Measurements from ENCODE around the gene MYT1. TPM values are rescaled to one million over a fixed set of nuclear protein-coding genes. Genes with fewer than 3 reads are reported as not detected.

The MYT1 gene
- total RNA-seq, 1 donor from 2014 or later: not detected

DNA sequence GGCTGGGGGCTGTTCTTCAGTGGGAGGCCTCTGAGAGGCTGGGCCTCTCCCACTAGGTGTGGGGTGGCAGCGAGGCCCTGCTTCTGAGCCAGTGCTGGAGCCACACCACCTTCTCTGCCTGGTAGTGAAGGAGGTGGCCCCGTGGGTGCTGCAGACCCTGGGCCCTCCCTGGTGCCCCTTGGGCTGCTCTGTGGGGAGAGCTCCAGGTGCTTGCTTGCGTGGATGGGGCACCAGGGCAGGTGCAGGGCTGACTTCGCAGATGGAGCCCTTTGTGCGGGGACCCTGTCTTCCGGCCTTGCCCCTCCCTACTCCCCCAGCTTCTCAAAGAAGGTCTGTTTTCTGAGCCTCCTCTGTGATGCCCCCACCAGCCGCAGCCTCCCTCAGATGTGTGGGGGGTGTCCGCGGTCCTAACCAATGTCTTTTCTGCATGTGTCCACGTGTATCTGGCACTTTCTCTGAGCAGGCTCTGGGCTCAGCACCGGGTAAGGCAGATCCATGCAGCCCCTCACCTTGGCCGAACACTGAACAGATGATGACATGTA, 17.2 kb upstream of the MYT1 start:
- Histone ChIP-seq H3K27me3 (ENCODE audit: control insufficient read depth in 3 of 3, insufficient read depth in 3 of 3, low read length in 3 of 3) (peaks cover 19 to 36% (median 29%) of the 10 kb centered on the region in 3 donors), H3K36me3 (ENCODE audit: control insufficient read depth in 3 of 3, insufficient read depth in 3 of 3, low read length in 3 of 3) (no peaks in the 10 kb centered on the region), H3K27ac (ENCODE audit: low read depth, low read length) (no peak overlapping the region), H3K4me3 (ENCODE audit: low read length in 3 of 3) (no peak overlapping the region), H3K9ac (ENCODE audit: low read depth in 1 of 3, low read length in 3 of 3) (no peak overlapping the region), H3K9me3 (ENCODE audit: control insufficient read depth in 3 of 3, low read length in 3 of 3) (peaks cover 3 to 9% (median 4%) of the 10 kb centered on the region in 3 donors), H3K4me1 (ENCODE audit: control insufficient read depth in 3 of 3, insufficient read depth in 3 of 3, low read length in 3 of 3) (no peaks in the 10 kb centered on the region)

DNA sequence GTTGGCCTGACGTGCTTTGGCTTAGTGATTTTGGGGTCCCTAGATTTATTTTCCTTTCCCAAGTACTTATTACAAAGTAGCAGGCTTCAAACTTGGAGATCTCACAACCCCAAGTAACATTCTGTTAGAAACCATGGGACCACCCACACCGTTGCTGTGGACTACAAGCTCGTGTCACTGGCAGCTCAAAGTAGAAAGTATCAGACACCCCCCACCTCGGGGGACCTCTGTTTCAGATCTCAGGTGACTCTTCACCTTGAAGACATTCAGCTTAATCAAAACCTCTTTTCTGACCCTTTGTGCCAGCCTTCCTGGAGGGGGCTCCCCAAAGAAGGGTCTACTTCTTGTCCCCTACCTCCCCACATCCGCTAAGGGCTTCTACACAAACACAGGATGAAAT, 15.7 kb upstream of the MYT1 start:
- Histone ChIP-seq H3K4me3 (ENCODE audit: low read length in 3 of 3) (no peak overlapping the region), H3K27ac (ENCODE audit: low read depth, low read length) (no peak overlapping the region), H3K9ac (ENCODE audit: low read depth in 1 of 3, low read length in 3 of 3) (no peak overlapping the region), H3K4me1 (ENCODE audit: control insufficient read depth in 3 of 3, insufficient read depth in 3 of 3, low read length in 3 of 3) (no peaks in the 10 kb centered on the region), H3K27me3 (ENCODE audit: control insufficient read depth in 3 of 3, insufficient read depth in 3 of 3, low read length in 3 of 3) (peaks cover 5 to 31% (median 27%) of the 10 kb centered on the region in 3 donors), H3K9me3 (ENCODE audit: control insufficient read depth in 3 of 3, low read length in 3 of 3) (peaks cover 3 to 9% (median 4%) of the 10 kb centered on the region in 3 donors), H3K36me3 (ENCODE audit: control insufficient read depth in 3 of 3, insufficient read depth in 3 of 3, low read length in 3 of 3) (no peaks in the 10 kb centered on the region)

DNA sequence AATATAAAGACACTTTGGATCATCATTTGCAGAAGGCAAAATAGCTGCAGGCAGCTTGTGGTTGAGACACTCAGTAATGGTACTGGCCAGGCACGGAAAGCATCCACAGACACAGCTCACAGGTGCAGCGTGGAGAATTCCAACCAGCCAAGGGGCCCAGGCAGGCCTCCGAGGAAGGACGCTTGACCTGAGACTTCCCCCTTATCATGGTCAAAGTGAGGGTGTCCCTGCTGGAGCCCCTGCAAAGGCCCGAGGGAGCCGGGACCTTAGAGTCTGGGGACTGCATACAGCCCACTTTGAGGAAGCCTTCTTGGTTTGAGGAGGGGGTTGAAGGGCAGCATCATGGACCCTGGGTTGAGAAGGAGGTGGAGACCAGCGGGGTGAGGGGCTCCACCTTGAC, 15.1 kb upstream of the MYT1 start:
- H3K4me1 ChIP-seq (ENCODE audit: control insufficient read depth in 3 of 3, insufficient read depth in 3 of 3, low read length in 3 of 3): no peaks in the 10 kb centered on the region
- H3K27me3 ChIP-seq (ENCODE audit: control insufficient read depth in 3 of 3, insufficient read depth in 3 of 3, low read length in 3 of 3): peaks cover 1 to 35% (median 28%) of the 10 kb centered on the region in 3 donors
- peaks cover 3 to 9% (median 4%) of the 10 kb centered on the region in 3 donors for H3K9me3 ChIP-seq (ENCODE audit: control insufficient read depth in 3 of 3, low read length in 3 of 3)
- no peak overlapping the region for H3K27ac ChIP-seq (ENCODE audit: low read depth, low read length)
- H3K36me3 ChIP-seq (ENCODE audit: control insufficient read depth in 3 of 3, insufficient read depth in 3 of 3, low read length in 3 of 3): no peaks in the 10 kb centered on the region
- H3K9ac ChIP-seq (ENCODE audit: low read depth in 1 of 3, low read length in 3 of 3): no peak overlapping the region
- H3K4me3 ChIP-seq (ENCODE audit: low read length in 3 of 3): no peak overlapping the region

DNA sequence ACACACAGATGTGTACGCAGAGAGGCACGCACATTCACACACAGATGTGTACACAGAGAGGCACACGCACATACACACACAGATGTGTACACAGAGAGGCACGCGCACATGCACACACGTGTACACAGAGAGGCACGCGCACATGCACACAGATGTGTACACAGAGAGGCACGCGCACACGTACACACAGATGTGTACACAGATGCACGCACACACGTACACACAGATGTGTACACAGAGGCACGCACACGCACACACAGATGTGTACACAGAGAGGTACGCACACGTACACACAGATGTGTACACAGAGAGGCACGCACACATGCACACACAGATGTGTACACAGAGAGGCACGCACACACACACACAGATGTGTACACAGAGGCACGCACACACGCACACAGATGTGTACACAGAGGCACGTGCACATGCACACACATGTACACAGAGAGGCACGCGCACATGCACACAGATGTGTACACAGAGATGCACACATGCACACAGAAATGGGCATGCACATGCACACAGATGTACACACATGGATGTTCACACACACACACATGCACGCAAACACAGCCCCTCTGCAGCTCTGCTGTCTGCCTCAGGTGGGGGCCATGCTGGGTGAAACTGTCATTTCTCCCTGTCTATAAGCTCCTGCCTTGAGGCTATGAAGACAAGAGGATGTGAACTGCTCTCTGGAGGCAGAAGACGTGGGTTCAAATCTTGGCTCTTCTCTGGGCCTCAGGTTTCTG, 14.3 kb upstream of the MYT1 start:
- Histone ChIP-seq H3K9ac (ENCODE audit: low read depth in 1 of 3, low read length in 3 of 3) (no peak overlapping the region), H3K9me3 (ENCODE audit: control insufficient read depth in 3 of 3, low read length in 3 of 3) (peaks cover 3 to 9% (median 4%) of the 10 kb centered on the region in 3 donors), H3K27me3 (ENCODE audit: control insufficient read depth in 3 of 3, insufficient read depth in 3 of 3, low read length in 3 of 3) (peaks cover 5 to 38% (median 35%) of the 10 kb centered on the region in 3 donors), H3K4me1 (ENCODE audit: control insufficient read depth in 3 of 3, insufficient read depth in 3 of 3, low read length in 3 of 3) (no peaks in the 10 kb centered on the region), H3K27ac (ENCODE audit: low read depth, low read length) (no peak overlapping the region), H3K4me3 (ENCODE audit: low read length in 3 of 3) (no peak overlapping the region), H3K36me3 (ENCODE audit: control insufficient read depth in 3 of 3, insufficient read depth in 3 of 3, low read length in 3 of 3) (no peaks in the 10 kb centered on the region)

DNA sequence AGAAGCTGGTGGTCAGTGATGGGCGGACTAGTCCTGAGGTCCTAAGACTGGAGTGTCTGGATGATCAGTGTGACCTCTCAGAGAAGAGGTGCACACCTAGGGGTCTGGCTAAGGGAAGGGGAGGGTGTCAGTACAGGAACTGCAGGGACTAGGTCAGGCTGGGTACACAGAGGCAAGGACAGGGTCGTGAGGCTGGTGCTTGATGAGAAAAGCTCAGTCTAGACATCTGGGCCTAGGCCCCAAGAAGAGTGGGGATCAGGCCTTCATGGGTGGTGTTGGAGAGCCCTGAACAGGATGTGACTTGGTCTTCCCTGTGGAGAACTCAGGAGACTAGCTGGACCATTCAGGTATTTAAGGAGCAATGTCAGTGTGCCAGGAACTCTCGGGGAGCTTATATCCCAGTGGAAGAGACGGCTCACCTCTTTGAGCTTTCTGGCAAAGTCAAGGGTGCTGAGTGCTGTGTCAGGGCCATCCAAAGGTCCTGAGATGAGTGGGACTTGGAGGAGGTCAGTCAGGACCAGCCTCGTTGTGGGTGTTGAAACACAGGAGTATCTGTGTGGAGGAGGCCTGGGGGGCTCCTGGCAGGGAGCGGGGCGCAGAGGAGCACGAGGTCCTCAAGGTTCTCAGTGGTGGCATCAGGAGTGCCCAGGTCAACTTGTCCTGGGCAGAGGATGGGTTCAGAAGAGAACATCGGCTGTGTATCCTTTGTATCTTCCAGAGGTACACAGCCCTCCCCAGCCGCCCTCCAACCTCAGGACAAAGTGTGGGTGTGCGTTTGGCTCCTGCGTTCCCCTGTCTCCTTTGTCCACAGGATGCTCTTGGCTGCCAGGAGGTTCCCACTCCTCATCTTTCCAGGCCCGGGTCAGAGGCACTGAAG, 13.3 kb upstream of the MYT1 start:
- H3K4me1 ChIP-seq (ENCODE audit: control insufficient read depth in 3 of 3, insufficient read depth in 3 of 3, low read length in 3 of 3): no peaks in the 10 kb centered on the region
- H3K27me3 ChIP-seq (ENCODE audit: control insufficient read depth in 3 of 3, insufficient read depth in 3 of 3, low read length in 3 of 3): peaks cover 5 to 40% (median 38%) of the 10 kb centered on the region in 3 donors
- no peak overlapping the region for H3K9ac ChIP-seq (ENCODE audit: low read depth in 1 of 3, low read length in 3 of 3)
- peaks cover 0 to 2% (median 0%) of the 10 kb centered on the region in 3 donors for H3K9me3 ChIP-seq (ENCODE audit: control insufficient read depth in 3 of 3, low read length in 3 of 3)
- no peaks in the 10 kb centered on the region for H3K36me3 ChIP-seq (ENCODE audit: control insufficient read depth in 3 of 3, insufficient read depth in 3 of 3, low read length in 3 of 3)
- no peak overlapping the region for H3K27ac ChIP-seq (ENCODE audit: low read depth, low read length)
- H3K4me3 ChIP-seq (ENCODE audit: low read length in 3 of 3): no peak overlapping the region

DNA sequence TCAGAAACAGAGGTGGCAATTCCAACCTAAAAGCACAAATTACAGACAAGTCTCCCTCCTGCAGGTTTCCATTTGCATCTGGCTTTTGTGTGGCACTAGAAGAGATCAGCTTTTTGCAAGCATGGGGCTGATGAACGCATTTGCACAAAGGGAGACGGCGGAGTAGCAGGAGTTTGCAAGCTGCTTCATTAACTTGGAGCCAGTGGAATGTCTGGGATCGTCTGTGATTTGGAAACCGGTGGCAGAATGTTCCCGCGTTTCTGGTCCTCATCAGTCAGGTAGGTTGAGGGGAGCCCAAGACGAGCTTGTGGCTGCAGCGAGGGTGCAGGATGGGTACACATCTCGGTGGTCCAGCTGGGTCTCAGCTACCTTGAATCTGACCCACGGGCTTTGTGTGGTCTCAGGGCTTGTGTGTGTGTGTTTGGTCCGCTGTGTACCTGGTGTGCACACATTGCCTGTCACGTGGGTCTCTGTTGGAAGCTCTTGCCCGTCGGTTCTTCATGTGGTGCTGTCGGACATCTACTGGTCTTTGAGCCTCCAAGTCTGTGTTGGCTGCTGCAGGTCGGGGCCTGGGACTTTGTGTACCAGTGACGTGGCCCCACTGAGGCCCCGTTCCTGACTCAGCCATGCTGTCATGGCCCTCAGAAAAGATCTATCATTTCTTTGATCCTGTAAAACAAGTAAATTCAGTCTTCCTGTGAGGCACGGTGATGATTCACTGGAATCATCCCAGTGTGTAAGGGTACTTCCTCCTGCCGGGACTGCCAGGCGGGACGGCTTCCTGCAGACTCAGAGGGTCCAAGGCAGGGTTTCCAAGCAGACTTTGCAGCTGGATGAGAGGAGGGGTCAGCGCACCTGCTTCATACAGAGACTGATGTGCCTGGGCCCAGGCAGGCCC, 12.4 kb upstream of the MYT1 start:
- Histone ChIP-seq H3K27me3 (ENCODE audit: control insufficient read depth in 3 of 3, insufficient read depth in 3 of 3, low read length in 3 of 3) (peaks cover 13 to 46% (median 40%) of the 10 kb centered on the region in 3 donors), H3K36me3 (ENCODE audit: control insufficient read depth in 3 of 3, insufficient read depth in 3 of 3, low read length in 3 of 3) (no peaks in the 10 kb centered on the region), H3K4me1 (ENCODE audit: control insufficient read depth in 3 of 3, insufficient read depth in 3 of 3, low read length in 3 of 3) (no peaks in the 10 kb centered on the region), H3K27ac (ENCODE audit: low read depth, low read length) (no peak overlapping the region), H3K4me3 (ENCODE audit: low read length in 3 of 3) (no peak overlapping the region), H3K9me3 (ENCODE audit: control insufficient read depth in 3 of 3, low read length in 3 of 3) (peaks cover 0 to 2% (median 0%) of the 10 kb centered on the region in 3 donors), H3K9ac (ENCODE audit: low read depth in 1 of 3, low read length in 3 of 3) (no peak overlapping the region)

DNA sequence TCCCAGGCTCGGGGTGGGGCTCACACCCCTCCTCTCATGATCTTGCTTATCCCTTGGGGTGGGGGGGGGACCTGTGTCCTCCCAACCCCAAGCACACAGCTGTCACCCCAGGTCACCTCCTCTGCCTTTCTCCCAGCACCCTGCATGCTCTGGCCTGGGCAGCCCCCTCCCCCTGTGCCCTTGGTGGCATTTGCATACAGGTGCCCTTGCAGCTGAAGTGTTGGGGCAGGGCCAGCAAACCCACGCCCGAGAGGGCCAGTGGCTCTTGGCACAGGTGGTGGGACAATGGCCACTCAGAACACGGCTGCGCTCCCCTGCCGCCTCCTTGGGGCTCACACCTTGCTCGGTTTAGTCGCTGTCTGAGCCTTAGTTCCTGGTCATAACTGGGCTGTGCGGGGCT, 11.3 kb upstream of the MYT1 start:
- peaks cover 17 to 42% (median 40%) of the 10 kb centered on the region in 3 donors for H3K27me3 ChIP-seq (ENCODE audit: control insufficient read depth in 3 of 3, insufficient read depth in 3 of 3, low read length in 3 of 3)
- H3K4me1 ChIP-seq (ENCODE audit: control insufficient read depth in 3 of 3, insufficient read depth in 3 of 3, low read length in 3 of 3): no peaks in the 10 kb centered on the region
- no peaks in the 10 kb centered on the region for H3K36me3 ChIP-seq (ENCODE audit: control insufficient read depth in 3 of 3, insufficient read depth in 3 of 3, low read length in 3 of 3)
- H3K9me3 ChIP-seq (ENCODE audit: control insufficient read depth in 3 of 3, low read length in 3 of 3): peaks cover 0 to 2% (median 0%) of the 10 kb centered on the region in 3 donors
- H3K27ac ChIP-seq (ENCODE audit: low read depth, low read length): no peak overlapping the region
- H3K4me3 ChIP-seq (ENCODE audit: low read length in 3 of 3): no peak overlapping the region
- no peak overlapping the region for H3K9ac ChIP-seq (ENCODE audit: low read depth in 1 of 3, low read length in 3 of 3)

DNA sequence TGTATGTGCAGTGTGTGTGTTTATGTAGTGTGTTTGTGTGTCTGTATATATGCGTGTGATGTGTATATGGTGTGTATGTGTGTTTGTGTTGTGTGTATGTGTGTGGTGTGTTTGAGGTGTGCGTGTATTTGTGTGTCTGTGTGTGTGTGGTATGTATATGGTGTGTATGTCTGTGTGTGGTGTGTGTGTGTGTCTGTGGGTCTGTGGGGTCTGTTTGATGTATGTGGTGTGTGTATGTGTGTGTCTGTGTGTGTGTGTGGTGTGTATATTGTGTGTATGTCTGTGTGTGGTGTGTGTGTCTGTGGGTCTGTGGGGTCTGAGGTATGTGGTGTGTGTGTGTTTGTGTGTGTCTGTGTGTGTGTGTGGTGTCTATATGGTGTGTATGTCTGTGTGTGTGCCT, 10.8 kb upstream of the MYT1 start:
- H3K4me3 ChIP-seq (ENCODE audit: low read length in 3 of 3): no peak overlapping the region
- H3K27ac ChIP-seq (ENCODE audit: low read depth, low read length): no peak overlapping the region
- H3K27me3 ChIP-seq (ENCODE audit: control insufficient read depth in 3 of 3, insufficient read depth in 3 of 3, low read length in 3 of 3): peaks cover 17 to 42% (median 40%) of the 10 kb centered on the region in 3 donors
- no peaks in the 10 kb centered on the region for H3K4me1 ChIP-seq (ENCODE audit: control insufficient read depth in 3 of 3, insufficient read depth in 3 of 3, low read length in 3 of 3)
- peaks cover 0 to 2% (median 0%) of the 10 kb centered on the region in 3 donors for H3K9me3 ChIP-seq (ENCODE audit: control insufficient read depth in 3 of 3, low read length in 3 of 3)
- H3K9ac ChIP-seq (ENCODE audit: low read depth in 1 of 3, low read length in 3 of 3): no peak overlapping the region
- H3K36me3 ChIP-seq (ENCODE audit: control insufficient read depth in 3 of 3, insufficient read depth in 3 of 3, low read length in 3 of 3): no peaks in the 10 kb centered on the region

DNA sequence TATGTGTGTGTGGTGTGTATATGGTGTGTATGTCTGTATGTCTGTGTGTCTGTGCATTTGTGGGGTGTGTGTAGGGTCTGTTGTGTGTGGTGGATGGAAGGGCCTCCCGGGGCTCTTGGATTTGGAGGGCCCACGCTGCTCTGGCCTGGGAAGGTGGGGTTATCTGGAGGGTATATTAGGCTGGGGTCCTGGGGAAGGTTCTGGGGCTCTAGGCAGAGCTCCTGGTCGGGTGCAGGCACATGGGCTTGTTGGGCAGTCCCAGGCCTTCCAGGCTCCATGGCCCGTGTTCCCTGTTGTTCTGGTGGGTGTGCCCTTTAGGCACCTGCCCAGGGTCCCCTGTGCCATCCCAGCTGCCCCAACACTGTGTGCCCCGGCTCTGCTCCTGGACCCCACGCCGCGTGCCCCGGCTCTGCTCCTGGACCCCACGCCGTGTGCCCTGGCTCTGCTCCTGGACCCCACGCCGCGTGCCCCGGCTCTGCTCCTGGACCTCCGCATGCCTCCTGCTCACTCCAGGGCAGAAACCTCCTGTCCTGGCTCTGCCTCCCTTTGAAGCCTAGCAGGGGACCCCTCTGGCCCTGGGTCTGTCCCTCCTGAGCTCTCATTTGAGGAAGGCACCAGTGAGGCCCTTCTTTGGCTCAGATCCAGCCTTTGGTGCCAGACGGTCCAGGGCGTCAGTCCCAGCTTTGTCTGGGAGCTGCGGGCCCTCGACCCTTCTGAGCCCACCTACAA, 10.2 kb upstream of the MYT1 start:
- H3K27me3 ChIP-seq (ENCODE audit: control insufficient read depth in 3 of 3, insufficient read depth in 3 of 3, low read length in 3 of 3): peaks cover 20 to 45% (median 43%) of the 10 kb centered on the region in 3 donors
- H3K4me3 ChIP-seq (ENCODE audit: low read length in 3 of 3): no peak overlapping the region
- peaks cover 0 to 2% (median 0%) of the 10 kb centered on the region in 3 donors for H3K9me3 ChIP-seq (ENCODE audit: control insufficient read depth in 3 of 3, low read length in 3 of 3)
- H3K9ac ChIP-seq (ENCODE audit: low read depth in 1 of 3, low read length in 3 of 3): no peak overlapping the region
- no peak overlapping the region for H3K27ac ChIP-seq (ENCODE audit: low read depth, low read length)
- H3K4me1 ChIP-seq (ENCODE audit: control insufficient read depth in 3 of 3, insufficient read depth in 3 of 3, low read length in 3 of 3): no peaks in the 10 kb centered on the region
- H3K36me3 ChIP-seq (ENCODE audit: control insufficient read depth in 3 of 3, insufficient read depth in 3 of 3, low read length in 3 of 3): no peaks in the 10 kb centered on the region
